RPMI7951 (cell line): Measurements from ENCODE around the gene CBX3. TPM values are rescaled to one million over a fixed set of nuclear protein-coding genes. Genes with fewer than 3 reads are reported as not detected.
"Not testable (repeated sequence)": the region's sequence is repeated elsewhere in the genome, so short reads cannot be mapped to it uniquely, and the experiment has no call there.

Experiments
- DNase-seq: peaks from one replicate; pipeline ENCODE4 v3.0.0-alpha.2; 2012; ENCODE audit warnings: low read depth
- total RNA-seq: library from RNA; depleted of rRNA; stranded (reverse); fragments of >200 nt; shearing (Covaris generic); gene quantifications from 2 replicates; pipeline ENCODE4 v1.2.3, GENCODE V29; 2014

Gene CBX3
- total RNA-seq, 1 experiment from 2014 or later = 427 TPM

- no peak for DNase-seq
These were observed 30.9 kb upstream of the CBX3 start for GRCh38 chr7:26170663-26171062.

DNA sequence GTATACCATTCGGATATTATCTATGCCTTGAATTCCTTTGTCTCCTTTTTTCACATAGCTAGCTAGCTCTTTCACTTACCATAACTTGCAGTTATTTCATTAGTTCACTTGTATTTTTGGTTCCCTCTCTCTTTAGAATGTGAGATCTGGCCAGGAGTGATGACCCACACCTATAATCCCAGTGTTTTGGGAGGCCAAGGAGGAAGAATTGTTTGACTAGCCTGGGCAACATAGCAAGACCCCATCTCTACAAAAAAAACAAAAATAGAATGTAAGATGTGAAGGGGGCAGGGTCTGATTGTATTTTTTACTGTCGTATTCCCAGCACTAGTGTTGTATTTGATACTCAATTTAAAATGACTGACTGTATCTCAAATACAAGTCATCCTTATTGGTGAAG is 29.9 kb upstream of the CBX3 start:
- no peak for DNase-seq

- no peak for DNase-seq
These were observed 29.5 kb upstream of the CBX3 start for GRCh38 chr7:26172048-26172447.

- DNase-seq = not testable (repeated sequence)
These were observed 25.6 kb upstream of the CBX3 start for GRCh38 chr7:26175903-26176302.

DNA sequence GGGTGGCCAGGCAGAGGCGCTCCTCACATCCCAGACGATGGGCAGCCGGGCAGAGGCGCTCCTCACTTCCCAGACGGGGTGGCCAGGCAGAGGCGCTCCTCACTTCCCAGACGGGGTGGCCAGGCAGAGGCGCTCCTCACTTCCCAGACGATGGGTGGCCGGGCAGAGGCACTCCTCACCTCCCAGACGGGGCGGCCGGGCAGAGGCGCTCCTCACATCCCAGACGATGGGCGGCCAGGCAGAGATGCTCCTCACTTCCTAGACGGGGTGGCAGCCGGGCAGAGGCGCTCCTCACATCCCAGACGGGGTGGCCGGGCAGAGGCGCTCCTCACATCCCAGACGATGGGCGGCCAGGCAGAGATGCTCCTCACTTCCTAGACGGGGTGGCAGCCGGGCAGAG is 24.8 kb upstream of the CBX3 start:
- DNase-seq = not testable (repeated sequence)

- DNase-seq = not testable (repeated sequence)
These were observed 24.3 kb upstream of the CBX3 start for GRCh38 chr7:26177269-26177668.

- DNase-seq = no peak
These were observed 23.1 kb upstream of the CBX3 start for GRCh38 chr7:26178272-26178960.

- DNase-seq = no peak
These were observed 22.1 kb upstream of the CBX3 start for GRCh38 chr7:26179422-26179821.

DNA sequence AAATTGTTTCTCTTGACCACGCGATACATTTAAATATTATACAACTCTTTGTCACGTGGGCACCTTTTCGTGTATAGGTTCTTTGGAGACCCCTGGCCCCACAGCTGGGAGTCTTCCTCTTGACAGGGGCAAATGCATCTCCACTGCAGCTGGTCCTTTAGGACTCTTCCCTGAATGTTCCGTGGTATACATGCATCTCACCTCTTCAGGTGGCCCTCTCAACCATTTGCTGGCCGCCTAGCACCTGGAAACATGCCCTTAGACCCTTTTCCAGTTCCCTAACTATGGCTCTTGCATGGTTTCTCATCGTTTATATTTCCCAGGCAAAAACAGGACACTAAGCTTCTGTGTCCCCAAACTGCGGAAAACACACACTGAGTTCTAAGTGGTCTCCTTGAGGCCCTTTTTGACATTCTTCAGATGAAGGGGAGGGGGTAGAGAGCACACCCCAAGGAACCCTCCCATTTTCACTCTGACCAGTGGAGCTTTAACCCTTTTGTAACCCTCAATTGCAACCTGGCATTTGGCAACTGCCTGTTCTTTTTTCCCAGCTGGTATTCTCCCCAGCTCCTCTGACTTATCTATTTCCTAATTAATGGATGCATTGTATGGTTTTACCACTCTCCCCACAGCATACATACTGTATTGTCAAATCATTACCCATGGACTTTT is 21.6 kb upstream of the CBX3 start:
- DNase-seq = no peak

DNA sequence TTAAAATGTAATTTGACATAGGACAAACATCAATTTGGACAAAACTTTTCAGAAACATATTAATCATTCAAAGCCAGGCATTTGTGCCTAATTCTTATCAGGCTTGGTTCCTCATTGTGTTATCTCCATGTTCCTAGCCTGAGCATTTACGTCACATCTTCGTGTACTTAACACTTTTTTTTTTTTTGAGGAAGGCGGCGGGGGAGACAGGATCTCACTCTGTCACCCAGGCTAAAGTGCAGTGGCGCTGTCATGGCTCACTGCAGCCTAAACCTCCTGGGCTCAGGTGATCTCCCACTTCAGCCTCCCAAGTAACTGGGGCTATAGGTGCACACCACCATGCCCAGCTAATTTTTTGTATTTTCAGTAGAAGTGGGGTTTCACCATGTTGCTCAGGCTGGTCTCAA is 20.8 kb upstream of the CBX3 start:
- DNase-seq = no peak

DNA sequence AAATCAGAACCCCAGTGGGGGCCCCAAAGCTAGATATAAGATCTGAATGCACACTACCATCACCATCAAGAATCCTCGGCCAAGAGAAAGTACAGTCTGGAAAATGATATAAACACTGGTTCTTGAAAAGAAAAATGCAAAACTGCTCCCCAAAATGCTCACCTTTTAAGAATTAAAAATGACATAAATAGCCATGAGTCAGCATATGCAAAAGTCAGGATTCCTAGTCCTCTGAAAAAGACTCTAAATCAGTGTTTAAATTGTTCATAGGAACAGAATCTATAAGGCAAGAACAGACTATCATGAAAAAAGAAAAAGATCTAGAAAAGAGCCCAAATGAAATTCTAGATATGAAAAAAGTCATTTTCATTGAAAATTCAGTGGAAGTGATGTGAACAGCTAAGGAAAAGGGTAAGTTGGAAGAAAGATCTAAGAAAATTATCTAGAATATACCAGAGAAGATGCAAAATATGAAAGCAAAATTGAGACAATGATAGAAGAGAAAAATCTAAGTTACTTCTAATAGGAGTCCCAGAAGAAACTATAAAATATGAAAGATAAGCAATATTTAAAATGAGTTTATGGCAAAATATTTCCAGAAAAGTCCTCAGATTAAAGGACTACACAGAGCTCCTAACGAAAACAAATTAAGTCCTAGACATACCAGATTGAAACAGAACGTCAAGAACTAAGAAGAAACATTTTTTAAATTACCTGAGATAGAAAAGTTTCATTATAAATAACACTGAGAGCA is 19.9 kb upstream of the CBX3 start:
- no peak for DNase-seq

DNA sequence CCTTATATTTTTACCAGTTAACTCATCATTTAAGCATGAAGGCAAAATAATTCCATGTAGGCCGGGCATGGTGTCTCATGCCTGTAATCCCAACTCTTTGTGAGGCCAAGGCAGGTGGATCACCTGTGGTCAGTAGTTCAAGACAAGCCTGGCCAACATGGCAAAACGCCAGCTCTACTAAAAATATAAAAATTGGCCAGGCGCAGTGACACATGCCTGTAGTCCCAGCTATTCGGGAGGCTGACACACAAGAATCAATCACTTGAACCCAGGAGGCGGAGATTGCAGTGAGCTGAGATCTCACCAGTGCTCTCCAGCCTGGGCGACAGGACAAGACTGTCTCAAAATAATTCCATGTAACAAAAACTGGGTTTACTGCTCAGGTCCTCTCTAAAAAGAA is 19.3 kb upstream of the CBX3 start:
- DNase-seq = no peak

- no peak for DNase-seq
These were observed 18.8 kb upstream of the CBX3 start for GRCh38 chr7:26182706-26183105.

- no peak for DNase-seq
These were observed 17.8 kb upstream of the CBX3 start for GRCh38 chr7:26183545-26184280.

GRCh38 chr7:26184281-26185101 is 17.1 kb upstream of the CBX3 start:
- DNase-seq = not testable (repeated sequence)

- no peak for DNase-seq
These were observed 16.3 kb upstream of the CBX3 start for GRCh38 chr7:26185131-26185843.

DNA sequence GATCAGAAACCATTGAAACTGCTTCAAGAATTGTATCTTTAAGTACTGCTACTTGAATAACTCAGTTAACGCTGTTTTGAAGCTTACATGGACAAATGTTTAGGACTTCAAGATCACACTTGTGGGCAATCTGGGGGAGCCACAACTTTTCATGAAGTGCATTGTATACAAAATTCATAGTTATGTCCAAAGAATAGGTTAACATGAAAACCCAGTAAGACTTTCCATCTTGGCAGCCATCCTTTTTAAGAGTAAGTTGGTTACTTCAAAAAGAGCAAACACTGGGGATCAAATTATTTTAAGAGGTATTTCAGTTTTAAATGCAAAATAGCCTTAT is 15.7 kb upstream of the CBX3 start:
- no peak for DNase-seq

DNA sequence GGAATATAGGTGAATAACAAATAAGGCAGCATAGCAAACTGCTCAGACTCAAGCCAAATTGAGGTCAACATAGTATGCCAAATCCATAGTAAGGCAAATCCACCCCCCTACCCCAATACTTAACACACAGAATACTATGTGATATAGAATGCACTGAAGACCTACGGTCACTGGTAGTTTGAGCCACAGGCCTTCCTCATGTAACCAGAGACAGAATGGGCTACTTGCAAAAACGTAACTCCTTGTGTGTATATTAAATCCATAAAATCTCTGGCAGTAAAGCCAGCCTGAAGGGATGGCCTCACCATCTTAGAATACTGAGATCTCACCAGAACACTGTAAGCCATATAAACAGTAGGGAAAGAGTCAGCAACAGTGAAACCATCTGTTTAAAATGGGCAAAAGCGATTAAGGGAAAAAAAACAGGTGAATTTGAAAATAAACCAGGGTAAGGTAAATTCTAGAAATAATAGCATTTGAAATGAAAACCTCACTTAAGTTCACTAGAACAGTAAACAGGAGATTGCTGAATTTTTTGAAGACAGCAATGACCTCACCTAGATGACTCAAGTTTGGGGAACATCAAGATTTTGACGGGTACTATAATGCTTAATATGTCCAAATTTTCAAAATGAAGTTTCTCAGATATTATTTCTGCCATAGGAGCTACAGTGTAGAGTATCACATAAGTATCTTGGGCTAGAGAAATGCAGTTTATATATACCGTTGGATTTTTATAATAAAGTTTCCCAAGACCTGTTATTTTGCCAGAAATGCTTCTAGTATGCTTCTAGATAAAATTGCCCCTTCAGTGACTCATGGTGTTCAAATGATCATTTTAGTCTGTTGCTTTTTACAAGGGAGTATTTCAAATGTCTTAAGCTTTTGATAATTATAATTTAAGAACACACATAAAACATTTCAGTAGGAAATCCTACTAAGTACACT is 14.9 kb upstream of the CBX3 start:
- DNase-seq = no peak

- DNase-seq = no peak
These were observed 14.0 kb upstream of the CBX3 start for GRCh38 chr7:26187380-26188205.
